HepG2 (cell line): ENCODE data around the gene MARVELD3. TPM values are rescaled to one million over a fixed set of nuclear protein-coding genes. Genes with fewer than 3 reads are reported as not detected.
A peak's percentile ranks its signal among the peaks of the same experiment; 100 is the strongest.

ENCODE experiments used
- BRF2 ChIP-seq: sonication (generic); formaldehyde crosslinking; IDR thresholded peaks from 2 replicates; pipeline ENCODE4 v1.8.1; 2022; ENCODE audit warnings: mild to moderate bottlenecking, missing genetic modification reagents
- CAMTA2 ChIP-seq: sonication (generic); formaldehyde crosslinking; IDR thresholded peaks from 2 replicates; pipeline ENCODE4 v1.4.0; 2020; ENCODE audit warnings: mild to moderate bottlenecking, missing genetic modification reagents, borderline replicate concordance
- CBFB ChIP-seq: sonication (generic); formaldehyde crosslinking; IDR thresholded peaks from 2 replicates; pipeline ENCODE4 v1.4.0; 2020; ENCODE audit warnings: missing genetic modification reagents
- DPF2 ChIP-seq: sonication (generic); formaldehyde crosslinking; IDR thresholded peaks from 2 replicates; pipeline ENCODE4 v1.4.0; 2020; ENCODE audit warnings: mild to moderate bottlenecking, low read depth, missing genetic modification reagents, borderline replicate concordance
- GABPB1 ChIP-seq: IDR thresholded peaks from 2 replicates; pipeline ENCODE4 v1.6.1; 2016; ENCODE audit warnings: mild to moderate bottlenecking, missing genetic modification reagents, moderate library complexity, missing compliant biosample characterization
- HNRNPH1 ChIP-seq: fragments of 200-400 bp; formaldehyde crosslinking; optimal IDR thresholded peaks from 2 replicates; pipeline ENCODE3; 2017; ENCODE audit warnings: mild to moderate bottlenecking, low read depth, low read length
- KAT7 ChIP-seq: IDR thresholded peaks from 2 replicates; pipeline ENCODE4 v1.6.1; 2018; ENCODE audit warnings: borderline replicate concordance, missing compliant biosample characterization
- NPAS2 ChIP-seq: sonication (generic); formaldehyde crosslinking; IDR thresholded peaks from 2 replicates; pipeline ENCODE4 v1.8.0; 2022; ENCODE audit warnings: mild to moderate bottlenecking, missing genetic modification reagents, borderline replicate concordance
- PHB2 ChIP-seq: fragments of 450-650 bp; IDR thresholded peaks from 2 replicates; pipeline ENCODE4 v1.6.1; 2018; ENCODE audit not compliant: partially characterized antibody
- RARA ChIP-seq: IDR thresholded peaks from 2 replicates; pipeline ENCODE4 v1.6.1; 2016; ENCODE audit warnings: missing genetic modification reagents, missing compliant biosample characterization
- SRY ChIP-seq: sonication (generic); formaldehyde crosslinking; IDR thresholded peaks from 2 replicates; pipeline ENCODE4 v1.8.0; 2022; ENCODE audit warnings: mild to moderate bottlenecking, missing genetic modification reagents
- TRIM24 ChIP-seq: sonication (generic); formaldehyde crosslinking; IDR thresholded peaks from 2 replicates; pipeline ENCODE4 v1.8.0; 2022; ENCODE audit warnings: mild to moderate bottlenecking, missing genetic modification reagents
- ZBTB42 ChIP-seq: sonication (generic); formaldehyde crosslinking; IDR thresholded peaks from 2 replicates; pipeline ENCODE4 v1.5.0; 2020; ENCODE audit warnings: mild to moderate bottlenecking, missing genetic modification reagents
- ZMAT3 ChIP-seq: sonication (generic); formaldehyde crosslinking; conservative IDR thresholded peaks from 2 replicates; pipeline ENCODE4 v1.7.0; 2021; ENCODE audit warnings: missing genetic modification reagents
- ZNF10 ChIP-seq: sonication (generic); formaldehyde crosslinking; IDR thresholded peaks from 2 replicates; pipeline ENCODE4 v1.4.0; 2020; ENCODE audit warnings: mild to moderate bottlenecking, low read depth, missing genetic modification reagents, borderline replicate concordance
- ZNF124 ChIP-seq: sonication (generic); formaldehyde crosslinking; IDR thresholded peaks from 2 replicates; pipeline ENCODE4 v1.4.0; 2020; ENCODE audit warnings: missing genetic modification reagents
- ZNF24 ChIP-seq: fragments of 450-650 bp; IDR thresholded peaks from 2 replicates; pipeline ENCODE4 v1.6.1; 2017; ENCODE audit warnings: antibody characterized with exemption, mild to moderate bottlenecking
- ZNF331 ChIP-seq: sonication (generic); formaldehyde crosslinking; IDR thresholded peaks from 2 replicates; pipeline ENCODE4 v1.4.0; 2020; ENCODE audit warnings: missing genetic modification reagents
- ZNF530 ChIP-seq: sonication (generic); formaldehyde crosslinking; IDR thresholded peaks from 2 replicates; pipeline ENCODE4 v1.5.0; 2020; ENCODE audit warnings: low read depth, mild to moderate bottlenecking, missing genetic modification reagents
- ZNF580 ChIP-seq: IDR thresholded peaks from 2 replicates; pipeline ENCODE4 v1.6.1; 2016; ENCODE audit warnings: low read depth, borderline replicate concordance
- ZNF639 ChIP-seq: conservative IDR thresholded peaks from 2 replicates; pipeline ENCODE4 v1.6.1; 2018; ENCODE audit warnings: missing genetic modification reagents
- ZSCAN31 ChIP-seq: sonication (generic); formaldehyde crosslinking; IDR thresholded peaks from 2 replicates; pipeline ENCODE4 v1.5.0; 2020; ENCODE audit warnings: low read depth, mild to moderate bottlenecking, missing genetic modification reagents
- polyA plus RNA-seq, 8 experiments: library from polyadenylated mRNA; depleted of rRNA in 3 of 8; stranded (reverse) in 7 of 8; unstranded in 1 of 8; fragments of >200 nt; fragmentation: Illumina TruSeq in 4 of 8; extraction: Trizol in 4 of 8; gene quantifications; 2 replicates each; pipeline versions ENCODE4 v1.2.1 to v1.2.3, GENCODE V29; 2011 to 2016; ENCODE audit warnings: low read depth in 4 of 8, missing spikeins in 1 of 8, mixed read lengths in 1 of 8; ENCODE audit not compliant: insufficient read depth in 1 of 8
- total RNA-seq, 5 experiments: library from RNA; depleted of rRNA; stranded (reverse); fragments of >200 nt; fragmentation: Illumina TruSeq; extraction: Trizol; gene quantifications; 2 replicates each; pipeline ENCODE4 v1.2.3, GENCODE V29; 2016; ENCODE audit warnings: low read depth in 1 of 5
- TF ChIP-seq, protein P1 (sequence below): sonication (generic); formaldehyde crosslinking; IDR thresholded peaks from 2 replicates; pipeline ENCODE4 v1.4.0; 2020; ENCODE audit warnings: missing genetic modification reagents, borderline replicate concordance
- TF ChIP-seq, protein P2 (sequence below): sonication (generic); formaldehyde crosslinking; IDR thresholded peaks from 2 replicates; pipeline ENCODE4 v1.9.0; 2021; ENCODE audit warnings: missing genetic modification reagents, borderline replicate concordance

MARVELD3 gene
- total and polyA plus RNA-seq, 2 of the 13 experiments (the other 11 are each of a cell fraction or from before 2014, with no cell fraction given): 4.8 to 5.6 TPM

DNA sequence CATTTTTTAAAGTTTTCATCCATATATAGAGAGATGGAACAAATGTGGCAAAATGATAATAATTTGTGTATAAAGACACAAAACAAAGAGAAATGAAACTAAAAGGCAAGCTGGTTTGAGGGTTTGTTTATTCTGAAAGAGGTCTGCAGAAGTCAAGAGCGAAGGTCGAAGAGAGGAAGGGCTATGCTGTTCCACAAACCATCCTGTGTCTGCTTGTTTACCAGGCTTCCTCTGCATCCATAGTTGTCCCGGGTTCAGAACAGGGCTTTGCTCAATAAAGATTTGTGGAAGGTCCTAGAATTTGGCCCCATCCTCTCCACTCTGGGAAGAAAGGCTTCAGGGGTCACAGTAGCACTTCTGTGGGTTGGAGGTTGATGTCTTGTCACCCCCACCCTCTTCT lies 2.4 kb upstream of the MARVELD3 start (continued):
- TF ChIP-seq ZNF639 (CRISPR knock-in tag) (no peak), GABPB1 (CRISPR knock-in tag) (no peak), PHB2 (no peak), BRF2 (CRISPR knock-in tag) (no peak), ZNF530 (CRISPR knock-in tag) (no peak), TRIM24 (CRISPR knock-in tag) (no peak), ZBTB42 (CRISPR knock-in tag) (no peak), RARA (peak; percentile 64), ZNF124 (no peak), ZSCAN31 (CRISPR knock-in tag) (no peak), DPF2 (CRISPR knock-in tag) (peak; percentile 54; the same call in 1 of the 2 replicates), CAMTA2 (no peak), ZNF10 (CRISPR knock-in tag) (no peak), CBFB (CRISPR knock-in tag) (no peak), NPAS2 (CRISPR knock-in tag) (no peak), ZNF331 (CRISPR knock-in tag) (peak; percentile 57; the same call in 1 of the 2 replicates), KAT7 (no peak), ZNF580 (CRISPR knock-in tag) (no peak), ZNF24 (no peak), SRY (CRISPR knock-in tag) (no peak), ZMAT3 (CRISPR knock-in tag) (no peak), HNRNPH1 (no peak)
- TF ChIP-seq, protein P1, sequence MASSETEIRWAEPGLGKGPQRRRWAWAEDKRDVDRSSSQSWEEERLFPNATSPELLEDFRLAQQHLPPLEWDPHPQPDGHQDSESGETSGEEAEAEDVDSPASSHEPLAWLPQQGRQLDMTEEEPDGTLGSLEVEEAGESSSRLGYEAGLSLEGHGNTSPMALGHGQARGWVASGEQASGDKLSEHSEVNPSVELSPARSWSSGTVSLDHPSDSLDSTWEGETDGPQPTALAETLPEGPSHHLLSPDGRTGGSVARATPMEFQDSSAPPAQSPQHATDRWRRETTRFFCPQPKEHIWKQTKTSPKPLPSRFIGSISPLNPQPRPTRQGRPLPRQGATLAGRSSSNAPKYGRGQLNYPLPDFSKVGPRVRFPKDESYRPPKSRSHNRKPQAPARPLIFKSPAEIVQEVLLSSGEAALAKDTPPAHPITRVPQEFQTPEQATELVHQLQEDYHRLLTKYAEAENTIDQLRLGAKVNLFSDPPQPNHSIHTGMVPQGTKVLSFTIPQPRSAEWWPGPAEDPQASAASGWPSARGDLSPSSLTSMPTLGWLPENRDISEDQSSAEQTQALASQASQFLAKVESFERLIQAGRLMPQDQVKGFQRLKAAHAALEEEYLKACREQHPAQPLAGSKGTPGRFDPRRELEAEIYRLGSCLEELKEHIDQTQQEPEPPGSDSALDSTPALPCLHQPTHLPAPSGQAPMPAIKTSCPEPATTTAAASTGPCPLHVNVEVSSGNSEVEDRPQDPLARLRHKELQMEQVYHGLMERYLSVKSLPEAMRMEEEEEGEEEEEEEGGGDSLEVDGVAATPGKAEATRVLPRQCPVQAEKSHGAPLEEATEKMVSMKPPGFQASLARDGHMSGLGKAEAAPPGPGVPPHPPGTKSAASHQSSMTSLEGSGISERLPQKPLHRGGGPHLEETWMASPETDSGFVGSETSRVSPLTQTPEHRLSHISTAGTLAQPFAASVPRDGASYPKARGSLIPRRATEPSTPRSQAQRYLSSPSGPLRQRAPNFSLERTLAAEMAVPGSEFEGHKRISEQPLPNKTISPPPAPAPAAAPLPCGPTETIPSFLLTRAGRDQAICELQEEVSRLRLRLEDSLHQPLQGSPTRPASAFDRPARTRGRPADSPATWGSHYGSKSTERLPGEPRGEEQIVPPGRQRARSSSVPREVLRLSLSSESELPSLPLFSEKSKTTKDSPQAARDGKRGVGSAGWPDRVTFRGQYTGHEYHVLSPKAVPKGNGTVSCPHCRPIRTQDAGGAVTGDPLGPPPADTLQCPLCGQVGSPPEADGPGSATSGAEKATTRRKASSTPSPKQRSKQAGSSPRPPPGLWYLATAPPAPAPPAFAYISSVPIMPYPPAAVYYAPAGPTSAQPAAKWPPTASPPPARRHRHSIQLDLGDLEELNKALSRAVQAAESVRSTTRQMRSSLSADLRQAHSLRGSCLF (CRISPR knock-in tag): no peak
- TF ChIP-seq, protein P2, sequence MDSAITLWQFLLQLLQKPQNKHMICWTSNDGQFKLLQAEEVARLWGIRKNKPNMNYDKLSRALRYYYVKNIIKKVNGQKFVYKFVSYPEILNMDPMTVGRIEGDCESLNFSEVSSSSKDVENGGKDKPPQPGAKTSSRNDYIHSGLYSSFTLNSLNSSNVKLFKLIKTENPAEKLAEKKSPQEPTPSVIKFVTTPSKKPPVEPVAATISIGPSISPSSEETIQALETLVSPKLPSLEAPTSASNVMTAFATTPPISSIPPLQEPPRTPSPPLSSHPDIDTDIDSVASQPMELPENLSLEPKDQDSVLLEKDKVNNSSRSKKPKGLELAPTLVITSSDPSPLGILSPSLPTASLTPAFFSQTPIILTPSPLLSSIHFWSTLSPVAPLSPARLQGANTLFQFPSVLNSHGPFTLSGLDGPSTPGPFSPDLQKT (CRISPR knock-in tag): no peak
